IMR-90 (cell line): ENCODE measurements around the gene INSL3. TPM values are rescaled to one million over a fixed set of nuclear protein-coding genes. Genes with fewer than 3 reads are reported as not detected.

Experiments used
- ATAC-seq: fragments of 200-7000 bp; cut with Tn5 transposase; 2 replicates; pipeline ENCODE4 v1.9.1; 2020; ENCODE audit warnings: low read depth, mild to moderate bottlenecking, moderate library complexity
- BruUV-seq: library from RNA; stranded (reverse); fragments of 400-500 nt; replicated peaks from 2 replicates; lab custom pipeline; 2021; lab: Mats Ljungman, UMichigan
- CTCF ChIA-PET: fragments of 300-600 bp; formaldehyde crosslinking; extraction: SDS; loops from one replicate; lab custom pipeline; 2021; ENCODE audit warnings: antibody characterized with exemption; lab: Yijun Ruan, JAX
- POLR2A ChIA-PET: fragments of 300-600 bp; sonication (Branson Sonifier 250); formaldehyde crosslinking; loops from one replicate; lab custom pipeline; 2022; ENCODE audit warnings: antibody characterized with exemption; ENCODE audit not compliant: unreplicated experiment; lab: Charles Lee
- DNase-seq: peaks from one replicate; pipeline ENCODE4 v3.0.0; 2013
- H2AFZ ChIP-seq: replicated peaks from 2 replicates; pipeline ENCODE3; 2013; ENCODE audit warnings: low read length, mild to moderate bottlenecking; ENCODE audit not compliant: poor library complexity
- H2AK5ac ChIP-seq: 2 replicates; pipeline ENCODE4 v1.6.1; 2013; ENCODE audit warnings: low read depth, low read length, inconsistent platforms
- H2AK9ac ChIP-seq: replicated peaks from 2 replicates; pipeline ENCODE3; 2013; ENCODE audit warnings: mild to moderate bottlenecking, low read depth, low read length, moderate library complexity; ENCODE audit not compliant: poor library complexity
- H2BK120ac ChIP-seq: 2 replicates; pipeline ENCODE4 v1.6.1; 2013; ENCODE audit warnings: low read depth, low read length, inconsistent platforms
- H2BK15ac ChIP-seq: 3 replicates; pipeline ENCODE4 v1.6.1; 2013; ENCODE audit warnings: low read depth, low read length, inconsistent platforms
- H2BK20ac ChIP-seq: 2 replicates; pipeline ENCODE4 v1.6.1; 2013; ENCODE audit warnings: low read depth, mild to moderate bottlenecking, inconsistent platforms, low read length, moderate library complexity
- H2BK5ac ChIP-seq: 2 replicates; pipeline ENCODE4 v1.6.1; 2013; ENCODE audit warnings: mild to moderate bottlenecking, low read depth, low read length, inconsistent platforms; ENCODE audit not compliant: poor library complexity, severe bottlenecking
- H3K14ac ChIP-seq: replicated peaks from 2 replicates; pipeline ENCODE4 v1.6.1; 2013; ENCODE audit warnings: low read depth, low read length, inconsistent platforms
- H3K18ac ChIP-seq: 2 replicates; pipeline ENCODE4 v1.6.1; 2013; ENCODE audit warnings: low read depth, low read length, control low read depth
- H3K23ac ChIP-seq: 2 replicates; pipeline ENCODE4 v1.6.1; 2013; ENCODE audit warnings: low read depth, low read length, inconsistent platforms
- H3K27ac ChIP-seq: 2 replicates; pipeline ENCODE4 v1.5.1; 2013; ENCODE audit warnings: mild to moderate bottlenecking, control low read depth, low read length; ENCODE audit not compliant: insufficient read depth
- H3K27me3 ChIP-seq: 2 replicates; pipeline ENCODE4 v1.6.1; 2013; ENCODE audit warnings: low read length; ENCODE audit not compliant: control insufficient read depth, insufficient read depth
- H3K36me3 ChIP-seq: 2 replicates; pipeline ENCODE4 v1.6.1; 2013; ENCODE audit warnings: low read length, mixed read lengths; ENCODE audit not compliant: control insufficient read depth, insufficient read depth
- H3K4ac ChIP-seq: 2 replicates; pipeline ENCODE4 v1.6.1; 2013; ENCODE audit warnings: low read depth, low read length, inconsistent platforms
- H3K4me1 ChIP-seq: 2 replicates; pipeline ENCODE4 v1.6.1; 2013; ENCODE audit warnings: low read length, mixed read lengths; ENCODE audit not compliant: control insufficient read depth, insufficient read depth
- H3K4me2 ChIP-seq: 2 replicates; pipeline ENCODE4 v1.6.1; 2013; ENCODE audit warnings: low read depth, mild to moderate bottlenecking, control low read depth, low read length, moderate library complexity
- H3K4me3 ChIP-seq: 2 replicates; pipeline ENCODE4 v1.5.1; 2013; ENCODE audit warnings: low read depth, mild to moderate bottlenecking, control low read depth, low read length, moderate library complexity; ENCODE audit not compliant: insufficient read depth
- H3K56ac ChIP-seq: 2 replicates; pipeline ENCODE4 v1.6.1; 2013; ENCODE audit warnings: low read length, inconsistent platforms; ENCODE audit not compliant: insufficient read depth; ENCODE audit errors: extremely low read depth
- H3K79me1 ChIP-seq, 2 experiments: 2 replicates each; pipeline ENCODE4 v1.6.1; 2013; ENCODE audit warnings: low read length in 2 of 2, inconsistent platforms in 1 of 2, low read depth in 1 of 2
- H3K9ac ChIP-seq: 2 replicates; pipeline ENCODE4 v1.6.1; 2013; ENCODE audit warnings: low read depth, low read length, control low read depth
- H3K9me1 ChIP-seq: 2 replicates; pipeline ENCODE4 v1.6.1; 2013; ENCODE audit warnings: low read length, inconsistent platforms; ENCODE audit not compliant: insufficient read depth
- H3K9me3 ChIP-seq: 2 replicates; pipeline ENCODE4 v1.6.1; 2013; ENCODE audit warnings: low read length; ENCODE audit not compliant: control insufficient read depth, insufficient read depth
- H4K20me1 ChIP-seq: 2 replicates; pipeline ENCODE4 v1.6.1; 2013; ENCODE audit warnings: low read length, inconsistent platforms; ENCODE audit not compliant: insufficient read depth
- H4K5ac ChIP-seq: 2 replicates; pipeline ENCODE4 v1.6.1; 2013; ENCODE audit warnings: mild to moderate bottlenecking, low read depth, low read length, control low read depth
- H4K8ac ChIP-seq, 2 experiments: 2 replicates each; pipeline ENCODE4 v1.6.1; 2013; ENCODE audit warnings: low read depth in 2 of 2, low read length in 2 of 2, control low read depth in 1 of 2, inconsistent platforms in 1 of 2
- H4K91ac ChIP-seq: 2 replicates; pipeline ENCODE4 v1.6.1; 2013; ENCODE audit warnings: low read depth, low read length, inconsistent platforms; ENCODE audit not compliant: insufficient read depth
- BHLHE40 ChIP-seq: fragments of 150-350 bp; IDR thresholded peaks from 2 replicates; pipeline ENCODE4 v1.6.1; 2016; ENCODE audit warnings: mild to moderate bottlenecking, low read depth, low read length
- CEBPB ChIP-seq: IDR thresholded peaks from 2 replicates; pipeline ENCODE4 v1.6.1; 2012; ENCODE audit warnings: low read depth, low read length, improper control_type of control experiment
- CHD1 ChIP-seq: IDR thresholded peaks from 2 replicates; pipeline ENCODE4 v1.6.1; 2012; ENCODE audit warnings: low read depth, low read length, improper control_type of control experiment
- MAZ ChIP-seq: IDR thresholded peaks from 2 replicates; pipeline ENCODE4 v1.6.1; 2012; ENCODE audit warnings: low read depth, mild to moderate bottlenecking, low read length, improper control_type of control experiment, moderate library complexity, borderline replicate concordance
- MXI1 ChIP-seq: IDR thresholded peaks from 2 replicates; pipeline ENCODE4 v1.6.1; 2012; ENCODE audit warnings: low read depth, mild to moderate bottlenecking, low read length, moderate library complexity, borderline replicate concordance
- POLR2A ChIP-seq: IDR thresholded peaks from 2 replicates; pipeline ENCODE4 v1.6.1; 2012; ENCODE audit warnings: mild to moderate bottlenecking, low read depth, low read length
- RAD21 ChIP-seq: IDR thresholded peaks from 2 replicates; pipeline ENCODE4 v1.6.1; 2012; ENCODE audit warnings: low read length, improper control_type of control experiment
- RCOR1 ChIP-seq: IDR thresholded peaks from 2 replicates; pipeline ENCODE4 v1.6.1; 2012; ENCODE audit warnings: mild to moderate bottlenecking, low read length, improper control_type of control experiment; ENCODE audit not compliant: insufficient replicate concordance
- USF2 ChIP-seq: fragments of 150-350 bp; IDR thresholded peaks from 2 replicates; pipeline ENCODE4 v1.6.1; 2017; ENCODE audit warnings: mild to moderate bottlenecking, antibody characterized with exemption, low read length, low read depth
- WGBS, 2 experiments: methylation state at CpG; one replicate each; pipeline versions ENCODE4 v1.1.5 to v1.1.7; 2013; ENCODE audit warnings: missing lambda C conversion rate in 2 of 2; ENCODE audit not compliant: insufficient read length in 1 of 2; ENCODE audit errors: extremely low coverage in 2 of 2; 5-methylcytosine and 5-hydroxymethylcytosine counted together
- dilution Hi-C: fragments of 300-500 bp; cut with HindIII; formaldehyde crosslinking; loops from one replicate; pipeline ENCODE4 v1.14.3; 2018; ENCODE audit warnings: low sequenced_read_pairs; ENCODE audit not compliant: unreplicated experiment
- in situ Hi-C: fragments of 300-500 bp; cut with MboI; formaldehyde crosslinking; loops from 3 replicates; pipeline ENCODE4 v1.14.3; 2019; ENCODE audit warnings: low sequenced_read_pairs, inconsistent platforms, mixed read lengths
- intact Hi-C: fragments of 100-400 bp; cut with micrococcal nuclease; formaldehyde crosslinking; loops from 2 replicates; pipeline ENCODE4 v1.10.0; 2022
- polyA plus RNA-seq, 3 experiments: library from polyadenylated mRNA; depleted of rRNA; stranded (reverse); fragments of >200 nt; gene quantifications; 2 replicates each; pipeline ENCODE4 v1.2.3, GENCODE V29; 2012; ENCODE audit warnings: low replicate concordance in 1 of 3
- total RNA-seq: library from RNA; depleted of rRNA; stranded (reverse); fragments of >200 nt; gene quantifications from 2 replicates; pipeline ENCODE4 v1.2.3, GENCODE V29; 2012

Gene INSL3
- total and polyA plus RNA-seq, 2 of the 4 experiments (the other 2 are of a cell fraction), result not detected

GRCh38 chr19:17806945-17807344 lies 14.4 kb downstream of the INSL3 start:
- Histone ChIP-seq H2BK15ac (no peak overlapping the region), H4K5ac (no peak overlapping the region), H4K91ac (no peak overlapping the region), H3K9ac (no peak overlapping the region), H3K23ac (no peak overlapping the region), H4K20me1 (no peaks in the 10 kb centered on the region), H3K18ac (no peak overlapping the region), H3K14ac (no peak overlapping the region), H2AFZ (no peak overlapping the region), H3K36me3 (no peaks in the 10 kb centered on the region), H2AK5ac (no peak overlapping the region), H2AK9ac (no peak overlapping the region), H2BK20ac (no peak overlapping the region), H4K8ac (no peak overlapping the region), H3K56ac (no peak overlapping the region), H2BK5ac (no peak overlapping the region), H3K9me1 (no peaks in the 10 kb centered on the region), H3K4me2 (no peak overlapping the region), H3K9me3 (peaks cover 2% of the 10 kb centered on the region; the same call in 1 of the 2 replicates), H2BK120ac (no peak overlapping the region), H3K27me3 (peaks cover 33% of the 10 kb centered on the region), H3K4me3 (no peak overlapping the region), H3K4me1 (no peaks in the 10 kb centered on the region), H3K79me1 (no peaks in the 10 kb centered on the region), H3K4ac (no peak overlapping the region), H3K27ac (no peak overlapping the region)
- WGBS, 2 experiments, result no CpG with 5 or more reads among the region's 3 CpGs
- TF ChIP-seq RCOR1 (no peak), CEBPB (no peak), RAD21 (no peak), USF2 (no peak), BHLHE40 (no peak), MAZ (no peak), POLR2A (no peak), MXI1 (no peak), CHD1 (no peak)
- intact Hi-C loops (no loop called here), in situ Hi-C loops (no loop called here), dilution Hi-C loops (no loop called here)
- ATAC-seq, result no peak
- BruUV-seq, result no TSS peak
- POLR2A ChIA-PET, result no interaction called here
- CTCF ChIA-PET, result no interaction called here
- DNase-seq, result no peak
